ENCODE results near the gene HOXC10.

Gene HOXC10

GRCh38 chr12:53998110-53998899 lies 13.4 kb downstream of the HOXC10 start:
- TF ChIP-seq, protein P1, sequence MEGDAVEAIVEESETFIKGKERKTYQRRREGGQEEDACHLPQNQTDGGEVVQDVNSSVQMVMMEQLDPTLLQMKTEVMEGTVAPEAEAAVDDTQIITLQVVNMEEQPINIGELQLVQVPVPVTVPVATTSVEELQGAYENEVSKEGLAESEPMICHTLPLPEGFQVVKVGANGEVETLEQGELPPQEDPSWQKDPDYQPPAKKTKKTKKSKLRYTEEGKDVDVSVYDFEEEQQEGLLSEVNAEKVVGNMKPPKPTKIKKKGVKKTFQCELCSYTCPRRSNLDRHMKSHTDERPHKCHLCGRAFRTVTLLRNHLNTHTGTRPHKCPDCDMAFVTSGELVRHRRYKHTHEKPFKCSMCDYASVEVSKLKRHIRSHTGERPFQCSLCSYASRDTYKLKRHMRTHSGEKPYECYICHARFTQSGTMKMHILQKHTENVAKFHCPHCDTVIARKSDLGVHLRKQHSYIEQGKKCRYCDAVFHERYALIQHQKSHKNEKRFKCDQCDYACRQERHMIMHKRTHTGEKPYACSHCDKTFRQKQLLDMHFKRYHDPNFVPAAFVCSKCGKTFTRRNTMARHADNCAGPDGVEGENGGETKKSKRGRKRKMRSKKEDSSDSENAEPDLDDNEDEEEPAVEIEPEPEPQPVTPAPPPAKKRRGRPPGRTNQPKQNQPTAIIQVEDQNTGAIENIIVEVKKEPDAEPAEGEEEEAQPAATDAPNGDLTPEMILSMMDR (IDR thresholded peaks at IDR 0.05; ENCODE audit: low read depth, low read length, poor library complexity, severe bottlenecking), result no peak
- TF ChIP-seq EZH2phosphoT487 (IDR thresholded peaks at IDR 0.05; ENCODE audit: borderline replicate concordance, low read length), result no peak
- Histone ChIP-seq H4K20me1 (ENCODE audit: control insufficient read depth, insufficient read depth, low read depth, low read length) (no peaks in the 10 kb centered on the region), H3K9me3 (ENCODE audit: control insufficient read depth, insufficient read depth, low read length) (no peaks in the 10 kb centered on the region), H3K27me3 (ENCODE audit: control insufficient read depth, low read length) (peaks cover 80% of the 10 kb centered on the region), H3K4me2 (ENCODE audit: low read length) (no peak overlapping the region), H3K4me3 (ENCODE audit: low read length) (no peak overlapping the region), H3K4me1 (ENCODE audit: control insufficient read depth, low read length) (peaks cover 16% of the 10 kb centered on the region), H3K27ac (ENCODE audit: low read depth, low read length) (no peak overlapping the region), H3K79me2 (ENCODE audit: control insufficient read depth, low read length) (no peaks in the 10 kb centered on the region), H3F3A (ENCODE audit: control insufficient read depth, insufficient read depth) (no peaks in the 10 kb centered on the region), H3K9me2 (replicated peaks; ENCODE audit: control insufficient read depth, low read length) (no peaks in the 10 kb centered on the region), H3K36me3 (ENCODE audit: control insufficient read depth, low read length) (no peaks in the 10 kb centered on the region)

DNA sequence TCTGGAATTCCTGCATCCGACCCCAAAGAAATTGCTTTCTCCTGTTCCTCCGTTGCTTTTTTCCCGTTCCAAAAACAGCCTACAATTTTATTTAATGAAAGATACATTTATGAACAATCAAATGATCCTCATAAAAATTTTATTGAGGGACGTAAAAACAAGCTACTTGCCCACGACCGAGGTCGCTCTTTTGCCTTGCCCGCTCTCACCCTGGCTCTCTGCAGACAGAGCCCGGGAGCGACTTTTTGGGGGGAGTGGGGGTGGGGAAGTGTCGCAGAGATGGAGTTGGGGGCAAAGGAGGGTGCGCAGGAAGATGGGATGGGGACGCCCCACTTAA lies 13.9 kb downstream of the HOXC10 start:
- no peak overlapping the region for H3K27ac ChIP-seq (ENCODE audit: low read depth, low read length)

GRCh38 chr12:53999559-54000115 lies 14.7 kb downstream of the HOXC10 start:
- H3K36me3 ChIP-seq (ENCODE audit: control insufficient read depth, low read length), result no peaks in the 10 kb centered on the region
- H3K9me2 ChIP-seq (replicated peaks; ENCODE audit: control insufficient read depth, low read length), result no peaks in the 10 kb centered on the region
- TF ChIP-seq, protein P1 (IDR thresholded peaks at IDR 0.05; ENCODE audit: low read depth, low read length, poor library complexity, severe bottlenecking), result no peak
- no peak for TF ChIP-seq EZH2phosphoT487 (IDR thresholded peaks at IDR 0.05; ENCODE audit: borderline replicate concordance, low read length)
- no peaks in the 10 kb centered on the region for H3F3A ChIP-seq (ENCODE audit: control insufficient read depth, insufficient read depth)
- H4K20me1 ChIP-seq (ENCODE audit: control insufficient read depth, insufficient read depth, low read depth, low read length), result no peaks in the 10 kb centered on the region
- peaks cover 78% of the 10 kb centered on the region for H3K27me3 ChIP-seq (ENCODE audit: control insufficient read depth, low read length)
- H3K4me3 ChIP-seq (ENCODE audit: low read length), result no peak overlapping the region
- H3K4me1 ChIP-seq (ENCODE audit: control insufficient read depth, low read length), result peaks cover 16% of the 10 kb centered on the region
- no peak overlapping the region for H3K27ac ChIP-seq (ENCODE audit: low read depth, low read length)
- no peaks in the 10 kb centered on the region for H3K79me2 ChIP-seq (ENCODE audit: control insufficient read depth, low read length)
- H3K4me2 ChIP-seq (ENCODE audit: low read length), result no peak overlapping the region
- H3K9me3 ChIP-seq (ENCODE audit: control insufficient read depth, insufficient read depth, low read length), result no peaks in the 10 kb centered on the region

More for the DNA sequence above, 13.9 kb downstream of the HOXC10 start:
- no peak overlapping the region for H3K4me2 ChIP-seq (ENCODE audit: low read length)
- H3K79me2 ChIP-seq (ENCODE audit: control insufficient read depth, low read length), result no peaks in the 10 kb centered on the region
- no peak overlapping the region for H3K4me3 ChIP-seq (ENCODE audit: low read length)
- H3K4me1 ChIP-seq (ENCODE audit: control insufficient read depth, low read length), result peaks cover 16% of the 10 kb centered on the region
- TF ChIP-seq, protein P1 (IDR thresholded peaks at IDR 0.05; ENCODE audit: low read depth, low read length, poor library complexity, severe bottlenecking), result no peak
- 0 out of 2 replicates have a peak, but pooled peaks have one; percentile 36 for TF ChIP-seq EZH2phosphoT487 (IDR thresholded peaks at IDR 0.05; ENCODE audit: borderline replicate concordance, low read length)
- no peaks in the 10 kb centered on the region for H3K36me3 ChIP-seq (ENCODE audit: control insufficient read depth, low read length)
- no peaks in the 10 kb centered on the region for H3K9me2 ChIP-seq (replicated peaks; ENCODE audit: control insufficient read depth, low read length)
- H4K20me1 ChIP-seq (ENCODE audit: control insufficient read depth, insufficient read depth, low read depth, low read length), result no peaks in the 10 kb centered on the region
- H3K27me3 ChIP-seq (ENCODE audit: control insufficient read depth, low read length), result peaks cover 78% of the 10 kb centered on the region
- no peaks in the 10 kb centered on the region for H3K9me3 ChIP-seq (ENCODE audit: control insufficient read depth, insufficient read depth, low read length)
- no peaks in the 10 kb centered on the region for H3F3A ChIP-seq (ENCODE audit: control insufficient read depth, insufficient read depth)

All from DOHH2 (cell line).